Measurements from ENCODE around the gene OR9Q2.

- no peak for TF ChIP-seq CTCF (IDR thresholded peaks at IDR 0.05)
- TF ChIP-seq EZH2 (IDR thresholded peaks at IDR 0.05; ENCODE audit: borderline replicate concordance, insufficient read depth, low read depth, low read length, poor library complexity, severe bottlenecking) = no peak
These were observed 27.6 kb downstream of the OR9Q2 start for GRCh38 chr11:58216476-58216875.
